ENCODE measurements around the gene ULBP1.

- TF ChIP-seq CTCF (IDR thresholded peaks at IDR 0.05) (no peak), REST (IDR thresholded peaks at IDR 0.05; ENCODE audit: insufficient read depth in 1 of 2, low read depth in 2 of 2, low read length in 1 of 2) (no peak), POLR2AphosphoS5 (IDR thresholded peaks at IDR 0.05; ENCODE audit: low read depth, low read length) (no peak)
Observed at GRCh38 chr6:150005761-150006651, 42.3 kb downstream of the ULBP1 start.
